ENCODE results near the gene BTBD16. TPM values are rescaled to one million over a fixed set of nuclear protein-coding genes. Genes with fewer than 3 reads are reported as not detected.

BTBD16 gene
- total and polyA plus RNA-seq, 10 of the 15 experiments (the other 5 are each of a cell fraction or from before 2014, with no cell fraction given), result 0.11 TPM; not detected in 9

- ChIA-PET SMC1A (ENCODE audit: uncharacterized antibody, unreplicated experiment) (no interaction called here), RAD21 (ENCODE audit: unreplicated experiment) (interaction anchor here (0.7 kb wide), 1 partner anchor 1558 kb away, joined by 3 read pairs; no protein-coding TSS in a partner anchor), CTCF (interaction anchor here (1.2 kb wide), 1 partner anchor 10 kb away, joined by 9 read pairs; no protein-coding TSS in a partner anchor), POLR2A (no interaction called here)
- Histone ChIP-seq H3K36me3 (ENCODE audit: control insufficient read depth in 2 of 2, insufficient read depth in 2 of 2, low read length in 1 of 2) (no peaks in the 10 kb centered on the region), H3K79me2 (ENCODE audit: control insufficient read depth, insufficient read depth, low read length) (no peaks in the 10 kb centered on the region), H4K20me1 (ENCODE audit: control insufficient read depth, insufficient read depth) (no peaks in the 10 kb centered on the region), H3K9ac (ENCODE audit: control insufficient read depth, insufficient read depth, low read length) (no peak overlapping the region), H3K27ac (ENCODE audit: control insufficient read depth, insufficient read depth) (no peak overlapping the region), H3K27me3 (replicated peaks in 1 of 2; ENCODE audit: control insufficient read depth in 2 of 2, insufficient read depth in 2 of 2, low read length in 1 of 2) (no peaks in the 10 kb centered on the region; a peak in 1 of 4 replicates), H3K4me3 (no peak overlapping the region), H3K9me3 (replicated peaks; ENCODE audit: control insufficient read depth, insufficient read depth, low read length) (no peaks in the 10 kb centered on the region; the same call in 2 of the 3 replicates), H2AFZ (ENCODE audit: control insufficient read depth, low read depth, low read length) (no peak overlapping the region), H3K4me2 (ENCODE audit: control insufficient read depth, insufficient read depth) (no peak overlapping the region), H3K4me1 (ENCODE audit: control insufficient read depth, insufficient read depth, low read length) (no peaks in the 10 kb centered on the region)
- TF ChIP-seq CEBPB (IDR thresholded peaks at IDR 0.05; ENCODE audit: borderline replicate concordance in 1 of 2, low read depth in 2 of 2, low read length in 2 of 2), result no peak
- no peak for TF ChIP-seq POLR2AphosphoS2 (IDR thresholded peaks at IDR 0.05; ENCODE audit: low read depth, low read length)
- TF ChIP-seq RAD21 (IDR thresholded peaks at IDR 0.05; ENCODE audit: insufficient read depth, low read depth, low read length), result no peak
- no peak for TF ChIP-seq SMAD1 (IDR thresholded peaks at IDR 0.05; ENCODE audit: low read depth, partially characterized antibody)
- no peak for TF ChIP-seq RFX5 (IDR thresholded peaks at IDR 0.05; ENCODE audit: low read depth, low read length)
- no peak for TF ChIP-seq ASH2L (IDR thresholded peaks at IDR 0.05; ENCODE audit: borderline replicate concordance, low read depth)
- TF ChIP-seq IRF5 (IDR thresholded peaks at IDR 0.05; ENCODE audit: borderline replicate concordance), result no peak
- no peak for TF ChIP-seq IRF3 (IDR thresholded peaks at IDR 0.05)
- no peak for TF ChIP-seq REST (IDR thresholded peaks at IDR 0.05; ENCODE audit: low read depth, low read length)
- TF ChIP-seq E4F1 (IDR thresholded peaks at IDR 0.05; ENCODE audit: borderline replicate concordance, partially characterized antibody), result no peak
- intact Hi-C loops (cut with micrococcal nuclease; ENCODE audit: unreplicated experiment), result no loop called here
- BruUV-seq (replicated peaks), result no TSS peak
- FAIRE-seq (no peak), ATAC-seq (no peak), DNase-seq (ENCODE audit: low read depth, low spot score) (no peak)
- 30% methylated on average over 25 of the region's 25 CpGs for WGBS (ENCODE audit: insufficient coverage, insufficient replicate concordance, low lambda C conversion rate, missing lambda C conversion rate)
- in situ Hi-C loops (cut with MboI), result no loop called here
These were observed 12.7 kb upstream of the BTBD16 start for GRCh38 chr10:122258136-122259074.
